Common myeloid progenitor, CD34-positive (primary cell): ENCODE results near the gene POU6F2.

Experiments
- CTCF ChIA-PET: fragments of 350-600 bp; sonication (Branson Sonifier 250); formaldehyde crosslinking; loops from one replicate; lab custom pipeline; 2021; ENCODE audit warnings: antibody characterized with exemption; lab: Charles Lee
- POLR2A ChIA-PET: fragments of 350-600 bp; sonication (Branson Sonifier 250); formaldehyde crosslinking; loops from one replicate; lab custom pipeline; 2021; ENCODE audit warnings: antibody characterized with exemption; lab: Charles Lee
- DNase-seq, 3 donors: peaks; one replicate each; pipeline versions ENCODE4 v3.0.0 to v3.0.0-alpha.2; 2013
- H3K27ac ChIP-seq, 2 experiments: 1 replicate in 1 of 2; 2 replicates in 1 of 2; pipeline ENCODE4 v1.7.0; 2013; ENCODE audit warnings: inconsistent platforms in 2 of 2, low read length in 2 of 2, mild to moderate bottlenecking in 2 of 2, low read depth in 1 of 2, moderate library complexity in 1 of 2; ENCODE audit not compliant: severe bottlenecking in 2 of 2, insufficient read depth in 1 of 2, poor library complexity in 1 of 2
- H3K27me3 ChIP-seq, 5 experiments: replicated peaks in 2 of 5; 1 replicate in 3 of 5; 2 replicates in 2 of 5; pipeline versions ENCODE4 v1.6.1 to v1.7.0; 2013; ENCODE audit warnings: low read length in 4 of 5, mild to moderate bottlenecking in 2 of 5, moderate library complexity in 2 of 5, inconsistent platforms in 1 of 5; ENCODE audit not compliant: insufficient read depth in 5 of 5, control insufficient read depth in 4 of 5
- H3K36me3 ChIP-seq, 4 experiments: 1 replicate in 2 of 4; 2 replicates in 2 of 4; pipeline versions ENCODE4 v1.6.1 to v1.7.0; 2013; ENCODE audit warnings: low read length in 3 of 4, control low read depth in 1 of 4, mild to moderate bottlenecking in 1 of 4; ENCODE audit not compliant: control insufficient read depth in 4 of 4, insufficient read depth in 4 of 4
- H3K4me1 ChIP-seq, 4 experiments: 1 replicate in 3 of 4; 2 replicates in 1 of 4; pipeline versions ENCODE4 v1.6.1 to v1.7.1; 2013; ENCODE audit warnings: low read length in 3 of 4, mild to moderate bottlenecking in 3 of 4, control low read depth in 1 of 4, inconsistent platforms in 1 of 4, moderate library complexity in 1 of 4; ENCODE audit not compliant: control insufficient read depth in 4 of 4, insufficient read depth in 4 of 4; ENCODE audit errors: control extremely low read depth in 1 of 4
- H3K4me3 ChIP-seq, 7 experiments: 1 replicate in 4 of 7; 2 replicates in 3 of 7; pipeline versions ENCODE4 v1.5.1 to v1.7.0; 2013; ENCODE audit warnings: mild to moderate bottlenecking in 7 of 7, low read length in 6 of 7, moderate library complexity in 6 of 7, inconsistent platforms in 2 of 7, low read depth in 2 of 7, control low read depth in 1 of 7; ENCODE audit not compliant: insufficient read depth in 4 of 7, control insufficient read depth in 1 of 7; ENCODE audit errors: extremely low read depth in 1 of 7
- H3K9me3 ChIP-seq, 5 experiments: 1 replicate in 4 of 5; 2 replicates in 1 of 5; pipeline versions ENCODE4 v1.6.1 to v1.7.1; 2013; ENCODE audit warnings: low read length in 4 of 5, mild to moderate bottlenecking in 2 of 5, inconsistent platforms in 1 of 5, low read depth in 1 of 5, moderate library complexity in 1 of 5; ENCODE audit not compliant: control insufficient read depth in 4 of 5, insufficient read depth in 2 of 5; ENCODE audit errors: control extremely low read depth in 1 of 5
- WGBS: methylation state at CpG from one replicate; pipeline ENCODE4 v1.1.5; 2013; ENCODE audit not compliant: insufficient coverage; 5-methylcytosine and 5-hydroxymethylcytosine counted together

POU6F2 gene

GRCh38 chr7:39300276-39300675, 322.6 kb downstream of the POU6F2 start:
- no peak overlapping the region for H3K4me3 ChIP-seq
- peaks cover 0 to 2% (median 0%) of the 10 kb centered on the region in 5 experiments for H3K27me3 ChIP-seq
- ChIA-PET CTCF (no interaction called here), POLR2A (no interaction called here)
- H3K9me3 ChIP-seq = no peaks in the 10 kb centered on the region
- H3K27ac ChIP-seq = no peak overlapping the region
- DNase-seq = no peak
- no peaks in the 10 kb centered on the region for H3K4me1 ChIP-seq
- 66% methylated on average over 7 of the region's 8 CpGs for WGBS
- no peaks in the 10 kb centered on the region for H3K36me3 ChIP-seq

- Histone ChIP-seq H3K36me3 (no peaks in the 10 kb centered on the region), H3K9me3 (no peaks in the 10 kb centered on the region), H3K27me3 (peaks cover 0 to 2% (median 0%) of the 10 kb centered on the region in 5 experiments), H3K4me3 (no peak overlapping the region), H3K27ac (no peak overlapping the region), H3K4me1 (no peaks in the 10 kb centered on the region)
- CTCF ChIA-PET = no interaction called here
- DNase-seq = no peak
- POLR2A ChIA-PET = no interaction called here
Observed at GRCh38 chr7:39301543-39301942, 323.8 kb downstream of the POU6F2 start.

- CTCF ChIA-PET = no interaction called here
- no peak overlapping the region for H3K4me3 ChIP-seq
- H3K27ac ChIP-seq = no peak overlapping the region
- DNase-seq = no peak
- H3K4me1 ChIP-seq = peaks cover 0 to 3% (median 0%) of the 10 kb centered on the region in 4 experiments
- WGBS = 75% methylated on average over 4 of the region's 6 CpGs
- peaks cover 0 to 2% (median 0%) of the 10 kb centered on the region in 5 experiments for H3K9me3 ChIP-seq
- no peaks in the 10 kb centered on the region for H3K36me3 ChIP-seq
- H3K27me3 ChIP-seq = peaks cover 0 to 2% (median 0%) of the 10 kb centered on the region in 5 experiments
- POLR2A ChIA-PET = no interaction called here
Observed at GRCh38 chr7:39304178-39304577, 326.5 kb downstream of the POU6F2 start.

- H3K9me3 ChIP-seq = peaks cover 0 to 2% (median 0%) of the 10 kb centered on the region in 5 experiments
- H3K4me1 ChIP-seq = peaks cover 0 to 3% (median 0%) of the 10 kb centered on the region in 4 experiments
- ChIA-PET POLR2A (no interaction called here), CTCF (no interaction called here)
- H3K27me3 ChIP-seq = peaks cover 0 to 2% (median 0%) of the 10 kb centered on the region in 5 experiments
- WGBS = 80% methylated on average over 2 of the region's 3 CpGs
- H3K27ac ChIP-seq = no peak overlapping the region
- H3K4me3 ChIP-seq = no peak overlapping the region
- H3K36me3 ChIP-seq = no peaks in the 10 kb centered on the region
- DNase-seq = no peak
Observed at GRCh38 chr7:39304668-39305405, 327.1 kb downstream of the POU6F2 start.

- H3K4me1 ChIP-seq = peaks cover 0 to 3% (median 0%) of the 10 kb centered on the region in 4 experiments
- H3K9me3 ChIP-seq = peaks cover 0 to 2% (median 0%) of the 10 kb centered on the region in 5 experiments
- H3K27me3 ChIP-seq = peaks cover 0 to 2% (median 0%) of the 10 kb centered on the region in 5 experiments
- no peaks in the 10 kb centered on the region for H3K36me3 ChIP-seq
- 100% methylated on average over 2 of the region's 5 CpGs for WGBS
- ChIA-PET POLR2A (no interaction called here), CTCF (no interaction called here)
- DNase-seq = no peak
- H3K4me3 ChIP-seq = no peak overlapping the region
- H3K27ac ChIP-seq = no peak overlapping the region
Observed at GRCh38 chr7:39306016-39306570, 328.4 kb downstream of the POU6F2 start.

GRCh38 chr7:39310699-39311098, 333.0 kb downstream of the POU6F2 start:
- peaks cover 0 to 3% (median 0%) of the 10 kb centered on the region in 4 experiments for H3K4me1 ChIP-seq
- DNase-seq = no peak
- no peaks in the 10 kb centered on the region for H3K36me3 ChIP-seq
- POLR2A ChIA-PET = no interaction called here
- H3K27ac ChIP-seq = no peak overlapping the region
- H3K27me3 ChIP-seq = peaks cover 0 to 5% (median 3%) of the 10 kb centered on the region in 5 experiments
- no peak overlapping the region for H3K4me3 ChIP-seq
- peaks cover 0 to 2% (median 0%) of the 10 kb centered on the region in 5 experiments for H3K9me3 ChIP-seq
- WGBS = 75% methylated on average over 7 of the region's 8 CpGs
- CTCF ChIA-PET = no interaction called here

- no peak for DNase-seq
- Histone ChIP-seq H3K4me3 (no peak overlapping the region), H3K36me3 (no peaks in the 10 kb centered on the region), H3K9me3 (peaks cover 0 to 2% (median 0%) of the 10 kb centered on the region in 5 experiments), H3K4me1 (peaks cover 0 to 3% (median 0%) of the 10 kb centered on the region in 4 experiments), H3K27me3 (peaks cover 0 to 5% (median 3%) of the 10 kb centered on the region in 5 experiments), H3K27ac (no peak overlapping the region)
- ChIA-PET POLR2A (no interaction called here), CTCF (no interaction called here)
- 95% methylated on average over 8 of the region's 10 CpGs for WGBS
Observed at GRCh38 chr7:39312254-39312989, 334.7 kb downstream of the POU6F2 start.
